Measurements from ENCODE around the gene CDC20. TPM values are rescaled to one million over a fixed set of nuclear protein-coding genes. Genes with fewer than 3 reads are reported as not detected.

The CDC20 gene
- 7.9 and 86.5 TPM in 2 replicates for total RNA-seq

GRCh38 chr1:43358746-43359693, at the start of gene CDC20:
Gene CDC20 (plus strand): TSS chr1:43358981. CDS start chr1:43359216, 235 bp downstream.

GRCh38 chr1:43337588-43337987, 21.2 kb upstream of the CDC20 start, which contains the start of gene MPL:
Gene MPL (plus strand): TSS chr1:43337818. CDS start chr1:43337849, 31 bp downstream.

GRCh38 chr1:43367904-43368645, 9.3 kb downstream of the CDC20 start, which contains the start of gene ELOVL1:
Gene ELOVL1 (minus strand): TSS chr1:43368011. CDS start chr1:43365609, 2,402 bp downstream.

GRCh38 chr1:43389326-43390313, 30.8 kb downstream of the CDC20 start, which contains the start of the genes MED8 and SZT2:
Gene MED8 (minus strand): TSS chr1:43389800. CDS start chr1:43389764, 36 bp downstream.
Gene SZT2 (plus strand): TSS chr1:43389899. CDS start chr1:43389969, 70 bp downstream.

Other genes with a start within 250 kb of the CDC20 start
- 51.3 and 74.9 TPM in 2 replicates for gene EBNA1BP2, start 186.7 kb upstream of the CDC20 start, total RNA-seq
- gene CFAP57, start 186.7 kb upstream of the CDC20 start, total RNA-seq, result under 0.01 and 0.33 TPM in 2 replicates
- gene TMEM125, start 89.0 kb upstream of the CDC20 start, total RNA-seq, result not detected in 2 replicates
- gene C1orf210, start 73.4 kb upstream of the CDC20 start, total RNA-seq, result not detected in 2 replicates
- 0.17 and 5.5 TPM in 2 replicates for gene TIE1, start 58.0 kb upstream of the CDC20 start, total RNA-seq
- not detected in 2 replicates for gene MPL, start 21.2 kb upstream of the CDC20 start, total RNA-seq
- gene ELOVL1, start 9.0 kb downstream of the CDC20 start, total RNA-seq, result 38.7 and 56.4 TPM in 2 replicates
- gene MED8, start 30.8 kb downstream of the CDC20 start, total RNA-seq, result 64.8 and 76.2 TPM in 2 replicates
- 30.7 and 36.2 TPM in 2 replicates for gene SZT2, start 30.9 kb downstream of the CDC20 start, total RNA-seq
- gene HYI, start 95.0 kb downstream of the CDC20 start, total RNA-seq, result 20.2 and 31.3 TPM in 2 replicates
- 24.4 and 59.2 TPM in 2 replicates for gene PTPRF, start 171.9 kb downstream of the CDC20 start, total RNA-seq

All from smooth muscle cell of trachea (primary cell).